HG03520 (cell line): ENCODE measurements around the gene DHDH.

Experiments
- ATAC-seq: cut with Tn5 transposase; IDR thresholded peaks from one replicate; pipeline ENCODE4 v1.9.1; 2021; ENCODE audit warnings: mild to moderate bottlenecking, moderate library complexity; ENCODE audit not compliant: unreplicated experiment

DHDH gene

GRCh38 chr19:48989701-48990291 lies 56.3 kb downstream of the DHDH start:
- no peak for ATAC-seq

GRCh38 chr19:48990400-48990799 lies 56.9 kb downstream of the DHDH start:
- no peak for ATAC-seq

- no peak for ATAC-seq
Observed at GRCh38 chr19:48991011-48991609, 57.6 kb downstream of the DHDH start.

GRCh38 chr19:48991873-48992580 lies 58.5 kb downstream of the DHDH start:
- ATAC-seq, result no peak

GRCh38 chr19:48992581-48993174 lies 59.2 kb downstream of the DHDH start:
- ATAC-seq, result no peak

DNA sequence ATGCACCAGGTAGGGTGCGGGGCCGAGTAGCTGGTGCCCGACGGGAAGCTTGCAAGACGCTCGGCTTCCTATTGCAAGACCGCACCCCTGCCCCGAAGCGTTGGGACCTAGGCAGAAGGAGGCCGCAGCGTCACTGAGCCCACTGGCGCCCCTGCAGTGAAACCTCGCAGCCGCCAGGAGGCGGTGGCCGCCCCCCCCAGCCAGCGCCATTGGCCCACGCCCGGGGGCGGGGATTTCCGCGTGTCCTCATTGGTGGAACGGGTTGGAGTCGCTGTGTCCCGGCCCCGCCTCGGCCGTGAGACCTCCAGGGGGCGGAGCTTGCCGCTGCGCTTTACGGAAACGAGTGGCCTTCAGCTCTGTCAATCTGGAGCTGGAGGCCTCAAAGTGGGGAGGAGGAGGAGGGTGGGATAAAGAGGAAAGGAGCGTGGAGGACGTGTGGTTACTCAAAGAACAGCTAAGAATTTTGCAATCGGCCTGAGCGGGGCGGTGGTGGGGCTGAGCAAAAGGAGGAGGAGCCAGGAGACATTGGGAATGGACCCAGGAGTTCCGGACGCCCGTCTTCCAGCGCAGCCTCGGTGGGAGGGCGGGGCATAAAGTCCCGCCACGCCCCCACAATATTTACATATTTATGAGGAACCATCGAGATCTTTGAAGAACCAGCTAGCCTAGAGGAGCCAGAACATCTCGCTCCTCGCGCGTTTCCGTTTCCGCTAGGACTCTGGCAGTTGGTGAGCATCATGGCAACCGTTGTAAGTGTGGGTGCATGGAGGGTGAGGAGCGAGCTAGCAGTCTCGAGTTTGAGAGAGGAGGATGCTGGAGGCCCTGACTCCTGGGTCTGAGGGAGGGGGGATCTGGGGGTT lies 59.9 kb downstream of the DHDH start, which contains the start of the genes GYS1 and RUVBL2:
GYS1 (minus strand) TSS at position 135 of the 860 bp plus-strand sequence. CDS start 197 bp downstream, outside the sequence.
RUVBL2 (plus strand) TSS at position 713 of the 860 bp plus-strand sequence; CDS start at position 738, 25 bp downstream.
- ATAC-seq, result peak; percentile 85

- no peak for ATAC-seq
Observed at GRCh38 chr19:48994035-48994386, 60.5 kb downstream of the DHDH start.
